Prostate gland (tissue), 2 donors: ENCODE data around the gene USP11. TPM values are rescaled to one million over a fixed set of nuclear protein-coding genes. Genes with fewer than 3 reads are reported as not detected.

Source experiments
- DNase-seq: peaks from one replicate; pipeline ENCODE4 v3.0.0-alpha.2; 2019; ENCODE audit warnings: low spot score
- H3K27ac ChIP-seq, 2 donors: fragments of 200-600 bp; sonication (generic); 2 replicates each; pipeline ENCODE4 v1.5.1; 2017 to 2019
- H3K27me3 ChIP-seq: fragments of 200-600 bp; sonication (generic); replicated peaks from 2 replicates; pipeline ENCODE4 v1.5.1; 2019; ENCODE audit not compliant: insufficient read depth
- H3K36me3 ChIP-seq, 2 donors: fragments of 200-600 bp; sonication (generic); 1 replicate in 1 of 2; 2 replicates in 1 of 2; pipeline versions ENCODE4 v1.5.1 to v1.8.1; 2017 to 2019
- H3K4me1 ChIP-seq: fragments of 200-600 bp; sonication (generic); replicated peaks from 2 replicates; pipeline ENCODE4 v1.5.1; 2019
- H3K4me3 ChIP-seq, 2 donors: fragments of 200-600 bp; sonication (generic); 2 replicates each; pipeline ENCODE4 v1.5.1; 2017 to 2019
- H3K9me3 ChIP-seq: fragments of 200-600 bp; sonication (generic); 2 replicates; pipeline ENCODE4 v1.5.1; 2017
- CTCF ChIP-seq, 4 experiments: fragments of 200-600 bp in 2 of 4; fragments of 450-650 bp in 2 of 4; sonication (generic) in 2 of 4; IDR thresholded peaks; 1 replicate in 3 of 4; 2 replicates in 1 of 4; pipeline ENCODE4 v1.5.1; 2016 to 2019; ENCODE audit warnings: antibody characterized with exemption in 4 of 4, mild to moderate bottlenecking in 2 of 4, moderate library complexity in 2 of 4
- POLR2A ChIP-seq: fragments of 450-650 bp; IDR thresholded peaks from one replicate; pipeline ENCODE4 v1.6.1; 2016; ENCODE audit warnings: antibody characterized with exemption, mild to moderate bottlenecking
- POLR2AphosphoS5 ChIP-seq: sonication (generic); formaldehyde crosslinking; IDR thresholded peaks from one replicate; pipeline ENCODE4 v1.6.1; 2017; ENCODE audit warnings: antibody characterized with exemption
- WGBS: methylation state at CpG from one replicate; pipeline ENCODE4 v1.1.5; 2018; 5-methylcytosine and 5-hydroxymethylcytosine counted together
- intact Hi-C: fragments of 100-400 bp; cut with DNase I; formaldehyde crosslinking; loops from one replicate; pipeline ENCODE4 v1.14.2; 2022
- total RNA-seq, 2 donors: library from RNA; depleted of rRNA; stranded (reverse); fragments of >200 nt; gene quantifications; one replicate each; pipeline ENCODE4 v1.1.0, GENCODE V29; 2016

The USP11 gene
- total RNA-seq, 2 donors from 2014 or later = 43.3 to 124 TPM

DNA sequence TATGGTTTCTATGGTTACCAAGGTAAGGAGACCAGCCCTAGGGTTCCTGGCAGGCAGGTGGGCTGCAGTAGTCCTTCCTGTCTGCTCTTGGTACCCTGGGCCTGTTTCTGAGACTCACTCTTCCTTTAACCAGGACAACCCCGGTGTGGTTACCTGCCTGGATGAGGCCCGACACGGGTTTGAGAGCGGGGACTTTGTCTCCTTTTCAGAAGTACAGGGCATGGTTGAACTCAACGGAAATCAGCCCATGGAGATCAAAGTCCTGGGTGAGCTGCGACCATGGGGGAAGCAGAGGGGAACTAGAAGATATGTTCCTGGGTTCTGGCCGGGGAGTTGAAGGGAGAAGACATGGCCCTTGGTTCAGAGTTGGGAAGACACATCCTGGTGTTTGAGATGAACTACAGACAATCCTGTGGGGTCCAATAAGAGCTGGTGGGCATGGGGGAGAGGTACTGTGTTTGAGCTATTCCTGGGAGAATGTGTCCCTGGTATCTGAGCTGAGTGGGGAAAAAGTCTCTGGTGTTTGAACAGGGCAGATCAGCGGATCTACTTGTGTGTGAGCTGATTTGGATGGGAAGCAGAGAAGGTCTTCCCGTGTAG lies 31.4 kb upstream of the USP11 start:
- no peaks in the 10 kb centered on the region for H3K27me3 ChIP-seq
- H3K36me3 ChIP-seq = peaks cover 0 to 12% of the 10 kb centered on the region in 2 donors
- TF ChIP-seq CTCF (IDR thresholded peaks at IDR 0.05) (no peak), POLR2AphosphoS5 (no peak)
- WGBS = 83% methylated on average over 8 of the region's 9 CpGs
- H3K4me3 ChIP-seq = no peak overlapping the region
- DNase-seq = no peak
- intact Hi-C loops = no loop called here
- H3K9me3 ChIP-seq = no peaks in the 10 kb centered on the region
- no peaks in the 10 kb centered on the region for H3K4me1 ChIP-seq
- peak overlapping the region; percentile 68 to 70 for H3K27ac ChIP-seq

GRCh38 chrX:47202316-47202715 lies 30.5 kb upstream of the USP11 start:
- Histone ChIP-seq H3K27ac (no peak overlapping the region), H3K4me3 (no peak overlapping the region), H3K4me1 (no peaks in the 10 kb centered on the region), H3K9me3 (no peaks in the 10 kb centered on the region), H3K27me3 (no peaks in the 10 kb centered on the region), H3K36me3 (peaks cover 0 to 12% of the 10 kb centered on the region in 2 donors)
- DNase-seq = no peak
- intact Hi-C loops = no loop called here
- TF ChIP-seq CTCF (IDR thresholded peaks at IDR 0.05) (no peak), POLR2A (no peak), POLR2AphosphoS5 (no peak)
- WGBS = 81% methylated on average over 9 of the region's 11 CpGs

- H3K27me3 ChIP-seq = no peaks in the 10 kb centered on the region
- no peak for DNase-seq
- H3K4me3 ChIP-seq = no peak overlapping the region
- peaks cover 0 to 12% of the 10 kb centered on the region in 2 donors for H3K36me3 ChIP-seq
- H3K27ac ChIP-seq = no peak overlapping the region
- no peaks in the 10 kb centered on the region for H3K4me1 ChIP-seq
- 20% methylated on average over 3 of the region's 4 CpGs for WGBS
- no peaks in the 10 kb centered on the region for H3K9me3 ChIP-seq
- no peak for TF ChIP-seq POLR2A
- intact Hi-C loops = no loop called here
Measured at GRCh38 chrX:47202877-47203276, 29.9 kb upstream of the USP11 start.

GRCh38 chrX:47204970-47205369 lies 27.8 kb upstream of the USP11 start:
- Histone ChIP-seq H3K4me3 (no peak overlapping the region), H3K27ac (no peak overlapping the region), H3K36me3 (peaks cover 0 to 12% of the 10 kb centered on the region in 2 donors), H3K27me3 (no peaks in the 10 kb centered on the region), H3K4me1 (no peaks in the 10 kb centered on the region), H3K9me3 (no peaks in the 10 kb centered on the region)
- DNase-seq = no peak
- 58% methylated on average over 5 of the region's 5 CpGs for WGBS
- TF ChIP-seq POLR2AphosphoS5 = no peak
- TF ChIP-seq CTCF (IDR thresholded peaks at IDR 0.05) = no peak
- no peak for TF ChIP-seq POLR2A
- intact Hi-C loops = no loop called here

GRCh38 chrX:47206316-47206715 lies 26.5 kb upstream of the USP11 start:
- no peak overlapping the region for H3K4me3 ChIP-seq
- intact Hi-C loops = no loop called here
- WGBS = 58% methylated on average over 3 of the region's 3 CpGs
- peaks cover 0 to 4% of the 10 kb centered on the region in 2 donors for H3K36me3 ChIP-seq
- no peak for TF ChIP-seq POLR2A
- TF ChIP-seq CTCF (IDR thresholded peaks at IDR 0.05) = no peak
- TF ChIP-seq POLR2AphosphoS5 = no peak
- no peaks in the 10 kb centered on the region for H3K9me3 ChIP-seq
- H3K27me3 ChIP-seq = no peaks in the 10 kb centered on the region
- no peak for DNase-seq
- H3K27ac ChIP-seq = no peak overlapping the region
- no peaks in the 10 kb centered on the region for H3K4me1 ChIP-seq
